Mesodermal cell (in vitro differentiated cells): ENCODE measurements around the gene ATP6V1G2.

Experiments used
- H3K27ac ChIP-seq: 2 replicates; pipeline ENCODE4 v1.7.0; 2013; ENCODE audit warnings: mild to moderate bottlenecking, low read depth, low read length, moderate library complexity; ENCODE audit not compliant: severe bottlenecking
- H3K36me3 ChIP-seq: 2 replicates; pipeline ENCODE4 v1.7.1; 2013; ENCODE audit warnings: mild to moderate bottlenecking, low read length, moderate library complexity; ENCODE audit not compliant: control insufficient read depth, insufficient read depth
- H3K4me1 ChIP-seq: one replicate; pipeline ENCODE4 v1.7.1; 2013; ENCODE audit warnings: mild to moderate bottlenecking, low read length; ENCODE audit not compliant: insufficient read depth, control insufficient read depth, poor library complexity, severe bottlenecking
- H3K4me3 ChIP-seq: 2 replicates; pipeline ENCODE4 v1.7.0; 2013; ENCODE audit warnings: low read length, control low read depth, mild to moderate bottlenecking; ENCODE audit not compliant: insufficient read depth, poor library complexity, severe bottlenecking; ENCODE audit errors: extremely low read depth
- H3K9me3 ChIP-seq: 2 replicates; pipeline ENCODE4 v1.7.1; 2013; ENCODE audit warnings: mild to moderate bottlenecking, low read length, moderate library complexity; ENCODE audit not compliant: control insufficient read depth
- WGBS, 2 experiments: methylation state at CpG; one replicate each; pipeline ENCODE4 v1.1.5; 2013; ENCODE audit warnings: missing lambda C conversion rate in 2 of 2; ENCODE audit not compliant: insufficient coverage in 2 of 2; 5-methylcytosine and 5-hydroxymethylcytosine counted together

Gene ATP6V1G2

GRCh38 chr6:31581434-31582229 is 35.2 kb upstream of the ATP6V1G2 start:
- Histone ChIP-seq H3K36me3 (no peaks in the 10 kb centered on the region), H3K9me3 (no peaks in the 10 kb centered on the region), H3K27ac (no peak overlapping the region), H3K4me3 (peak overlapping the region; percentile 70), H3K4me1 (peaks cover 15% of the 10 kb centered on the region)
- WGBS, 2 experiments, result 27 to 38% methylated on average over 13 to 19 of the region's 21 CpGs

GRCh38 chr6:31580807-31581433 is 34.5 kb upstream of the ATP6V1G2 start:
- Histone ChIP-seq H3K4me1 (peaks cover 15% of the 10 kb centered on the region), H3K27ac (no peak overlapping the region), H3K36me3 (no peaks in the 10 kb centered on the region), H3K9me3 (no peaks in the 10 kb centered on the region), H3K4me3 (peak overlapping the region; percentile 70)
- WGBS, 2 experiments, result 1% methylated on average over 50 to 56 of the region's 62 CpGs

GRCh38 chr6:31580438-31580740 is 34.0 kb upstream of the ATP6V1G2 start:
- WGBS, 2 experiments, result 76 to 96% methylated on average over 8 to 11 of the region's 11 CpGs
- Histone ChIP-seq H3K36me3 (no peaks in the 10 kb centered on the region), H3K4me1 (peaks cover 14% of the 10 kb centered on the region), H3K9me3 (no peaks in the 10 kb centered on the region), H3K4me3 (peak overlapping the region; percentile 70), H3K27ac (no peak overlapping the region)

GRCh38 chr6:31579546-31580437 is 33.4 kb upstream of the ATP6V1G2 start:
- Histone ChIP-seq H3K36me3 (no peaks in the 10 kb centered on the region), H3K4me1 (peaks cover 14% of the 10 kb centered on the region), H3K27ac (no peak overlapping the region), H3K4me3 (no peak overlapping the region), H3K9me3 (no peaks in the 10 kb centered on the region)
- WGBS, 2 experiments, result 84 to 100% methylated on average over 4 of the region's 8 CpGs

- 95 to 96% methylated on average over 3 of the region's 3 CpGs for WGBS, 2 experiments
- peaks cover 14% of the 10 kb centered on the region for H3K4me1 ChIP-seq
- no peaks in the 10 kb centered on the region for H3K9me3 ChIP-seq
- H3K4me3 ChIP-seq, result no peak overlapping the region
- no peak overlapping the region for H3K27ac ChIP-seq
- no peaks in the 10 kb centered on the region for H3K36me3 ChIP-seq
Observed at GRCh38 chr6:31579119-31579505, 32.7 kb upstream of the ATP6V1G2 start.

GRCh38 chr6:31578184-31579118 is 32.0 kb upstream of the ATP6V1G2 start:
- Histone ChIP-seq H3K27ac (no peak overlapping the region), H3K9me3 (no peaks in the 10 kb centered on the region), H3K4me3 (no peak overlapping the region), H3K4me1 (peaks cover 15% of the 10 kb centered on the region), H3K36me3 (no peaks in the 10 kb centered on the region)
- WGBS, 2 experiments, result 88 to 91% methylated on average over 9 to 11 of the region's 12 CpGs

- Histone ChIP-seq H3K36me3 (no peaks in the 10 kb centered on the region), H3K27ac (no peak overlapping the region), H3K4me3 (no peak overlapping the region), H3K4me1 (peaks cover 16% of the 10 kb centered on the region), H3K9me3 (no peaks in the 10 kb centered on the region)
- WGBS, 2 experiments, result 96 to 100% methylated on average over 2 of the region's 3 CpGs
Observed at GRCh38 chr6:31577579-31577966, 31.2 kb upstream of the ATP6V1G2 start.

GRCh38 chr6:31576897-31577578 is 30.6 kb upstream of the ATP6V1G2 start:
- no peaks in the 10 kb centered on the region for H3K36me3 ChIP-seq
- H3K27ac ChIP-seq, result no peak overlapping the region
- WGBS, 2 experiments, result 95 to 98% methylated on average over 8 to 18 of the region's 19 CpGs
- H3K4me1 ChIP-seq, result peaks cover 15% of the 10 kb centered on the region
- H3K9me3 ChIP-seq, result no peaks in the 10 kb centered on the region
- no peak overlapping the region for H3K4me3 ChIP-seq

- no peak overlapping the region for H3K27ac ChIP-seq
- WGBS, 2 experiments, result 84 to 90% methylated on average over 4 to 6 of the region's 8 CpGs
- no peak overlapping the region for H3K4me3 ChIP-seq
- no peaks in the 10 kb centered on the region for H3K36me3 ChIP-seq
- H3K9me3 ChIP-seq, result no peaks in the 10 kb centered on the region
- peaks cover 11% of the 10 kb centered on the region for H3K4me1 ChIP-seq
Observed at GRCh38 chr6:31575952-31576685, 29.7 kb upstream of the ATP6V1G2 start.
